ENCODE data around the gene ZNF584. TPM values are rescaled to one million over a fixed set of nuclear protein-coding genes. Genes with fewer than 3 reads are reported as not detected.
A peak's percentile ranks its signal among the peaks of the same experiment; 100 is the strongest.
"Not testable (repeated sequence)": the region's sequence is repeated elsewhere in the genome, so short reads cannot be mapped to it uniquely, and the experiment has no call there.

Gene ZNF584
- total RNA-seq, 1 donor from 2014 or later = 17.4 TPM

GRCh38 chr19:58406818-58407657 lies 1.4 kb upstream of the ZNF584 start:
- peak overlapping the region; percentile 92 for H3K27ac Mint-ChIP-seq
- intact Hi-C loops (cut with micrococcal nuclease) = loop anchor here (5.0 kb wide), 1 partner anchor 100 kb away; the partner anchor contains the start of gene ERVK3-1
- H3K4me1 Mint-ChIP-seq = peaks cover 35% of the 10 kb centered on the region
- peak; percentile 59 for DNase-seq
- H3K4me3 Mint-ChIP-seq = peak overlapping the region; percentile 88
- no peaks in the 10 kb centered on the region for H3K27me3 Mint-ChIP-seq
- no peaks in the 10 kb centered on the region for H3K9me3 Mint-ChIP-seq
- H3K36me3 Mint-ChIP-seq (ENCODE audit: low read depth) = peaks cover 6% of the 10 kb centered on the region

- DNase-seq = no peak
- intact Hi-C loops (cut with micrococcal nuclease) = loop anchor here (1.0 to 5.0 kb wide), 6 partner anchors 20 to 100 kb away; partner anchors contain the start of genes ERVK3-1, RPS5, ZNF132 and ZNF324B
These were observed 744 bp upstream of the ZNF584 start for GRCh38 chr19:58407658-58408151.

GRCh38 chr19:58409010-58409790 lies 751 bp downstream of the ZNF584 start:
- Mint-ChIP-seq H3K4me1 (peaks cover 29% of the 10 kb centered on the region), H3K27ac (peak overlapping the region; percentile 76), H3K27me3 (no peaks in the 10 kb centered on the region), H3K9me3 (no peaks in the 10 kb centered on the region), H3K36me3 (ENCODE audit: low read depth) (peaks cover 15% of the 10 kb centered on the region), H3K4me3 (peak overlapping the region; percentile 88)
- peak; percentile 75 for DNase-seq
- intact Hi-C loops (cut with micrococcal nuclease) = loop anchor here (2.0 to 5.0 kb wide), 3 partner anchors 42 to 102 kb away; partner anchors contain the start of genes ERVK3-1, ZNF324B and ZNF446

More at GRCh38 chr19:58407658-58408151, 744 bp upstream of the ZNF584 start:
- H3K4me1 Mint-ChIP-seq = peaks cover 35% of the 10 kb centered on the region
- H3K27ac Mint-ChIP-seq = peak overlapping the region; percentile 92
- H3K36me3 Mint-ChIP-seq (ENCODE audit: low read depth) = peaks cover 10% of the 10 kb centered on the region
- H3K9me3 Mint-ChIP-seq = no peaks in the 10 kb centered on the region
- no peaks in the 10 kb centered on the region for H3K27me3 Mint-ChIP-seq
- peak overlapping the region; percentile 88 for H3K4me3 Mint-ChIP-seq

- no peak for DNase-seq
- no peak overlapping the region for H3K4me3 Mint-ChIP-seq
- peaks cover 68% of the 10 kb centered on the region for H3K36me3 Mint-ChIP-seq (ENCODE audit: low read depth)
- intact Hi-C loops (cut with micrococcal nuclease) = no loop called here
- no peaks in the 10 kb centered on the region for H3K27me3 Mint-ChIP-seq
- peaks cover 19% of the 10 kb centered on the region for H3K9me3 Mint-ChIP-seq
- H3K27ac Mint-ChIP-seq = no peak overlapping the region
- no peaks in the 10 kb centered on the region for H3K4me1 Mint-ChIP-seq
These were observed 8.2 kb downstream of the ZNF584 start for GRCh38 chr19:58416604-58417003.

- Mint-ChIP-seq H3K36me3 (ENCODE audit: low read depth) (peaks cover 69% of the 10 kb centered on the region), H3K4me3 (no peak overlapping the region), H3K4me1 (no peaks in the 10 kb centered on the region), H3K9me3 (peaks cover 19% of the 10 kb centered on the region), H3K27ac (no peak overlapping the region), H3K27me3 (no peaks in the 10 kb centered on the region)
- intact Hi-C loops (cut with micrococcal nuclease) = no loop called here
- no peak for DNase-seq
These were observed 8.6 kb downstream of the ZNF584 start for GRCh38 chr19:58417071-58417470.

GRCh38 chr19:58428617-58429016 lies 20.2 kb downstream of the ZNF584 start:
- peaks cover 36% of the 10 kb centered on the region for H3K9me3 Mint-ChIP-seq
- intact Hi-C loops (cut with micrococcal nuclease) = no loop called here
- no peaks in the 10 kb centered on the region for H3K27me3 Mint-ChIP-seq

GRCh38 chr19:58429745-58430144 lies 21.3 kb downstream of the ZNF584 start:
- intact Hi-C loops (cut with micrococcal nuclease) = no loop called here
- Mint-ChIP-seq H3K36me3 (ENCODE audit: low read depth) (peaks cover 45% of the 10 kb centered on the region), H3K4me3 (no peak overlapping the region), H3K4me1 (no peaks in the 10 kb centered on the region), H3K27ac (no peak overlapping the region), H3K27me3 (no peaks in the 10 kb centered on the region), H3K9me3 (peaks cover 32% of the 10 kb centered on the region)
- no peak for DNase-seq

More at GRCh38 chr19:58428617-58429016, 20.2 kb downstream of the ZNF584 start:
- no peaks in the 10 kb centered on the region for H3K4me1 Mint-ChIP-seq
- peaks cover 36% of the 10 kb centered on the region for H3K36me3 Mint-ChIP-seq (ENCODE audit: low read depth)
- H3K4me3 Mint-ChIP-seq = no peak overlapping the region
- H3K27ac Mint-ChIP-seq = no peak overlapping the region
- no peak for DNase-seq

- intact Hi-C loops (cut with micrococcal nuclease) = no loop called here
- Mint-ChIP-seq H3K4me3 (no peak overlapping the region), H3K27ac (no peak overlapping the region), H3K36me3 (ENCODE audit: low read depth) (peaks cover 77% of the 10 kb centered on the region), H3K27me3 (no peaks in the 10 kb centered on the region), H3K4me1 (peaks cover 8% of the 10 kb centered on the region), H3K9me3 (peaks cover 40% of the 10 kb centered on the region)
- DNase-seq = no peak
These were observed 25.8 kb downstream of the ZNF584 start for GRCh38 chr19:58434217-58434616.

GRCh38 chr19:58439576-58440554 lies 31.4 kb downstream of the ZNF584 start, which contains the start of gene ZNF132:
ZNF132 (minus strand) TSS chr19:58440153; CDS start chr19:58439821, 332 bp downstream.
- Mint-ChIP-seq H3K4me3 (peak within 1 kb of the TSS; percentile 97), H3K27me3 (no peaks in the 10 kb centered on the region), H3K9me3 (peaks cover 40% of the 10 kb centered on the region), H3K27ac (peak within 1 kb of the TSS; percentile 97), H3K36me3 (ENCODE audit: low read depth) (peaks cover 48% of the 10 kb centered on the region), H3K4me1 (peaks cover 21% of the 10 kb centered on the region)
- intact Hi-C loops (cut with micrococcal nuclease) = loop anchor here (1.0 kb wide), 7 partner anchors 11 to 162 kb away; partner anchors contain the start of genes ERVK3-1, RPS5, ZNF324B and ZNF584
- peak; percentile 98 for DNase-seq

- intact Hi-C loops (cut with micrococcal nuclease) = loop anchor here (1.0 kb wide), 7 partner anchors 11 to 162 kb away; partner anchors contain the start of genes ERVK3-1, RPS5, ZNF324B and ZNF584
- Mint-ChIP-seq H3K4me3 (peak overlapping the region; percentile 97), H3K27ac (peak overlapping the region; percentile 97), H3K36me3 (ENCODE audit: low read depth) (peaks cover 41% of the 10 kb centered on the region), H3K27me3 (no peaks in the 10 kb centered on the region), H3K9me3 (peaks cover 36% of the 10 kb centered on the region), H3K4me1 (peaks cover 21% of the 10 kb centered on the region)
- DNase-seq = no peak
These were observed 32.1 kb downstream of the ZNF584 start for GRCh38 chr19:58440556-58440955.

GRCh38 chr19:58442986-58443385 lies 34.5 kb downstream of the ZNF584 start:
- Mint-ChIP-seq H3K36me3 (ENCODE audit: low read depth) (peaks cover 20% of the 10 kb centered on the region), H3K4me1 (peaks cover 20% of the 10 kb centered on the region), H3K9me3 (peaks cover 31% of the 10 kb centered on the region)
- H3K4me3 Mint-ChIP-seq; intact Hi-C loops (cut with micrococcal nuclease); H3K27ac Mint-ChIP-seq; DNase-seq; H3K27me3 Mint-ChIP-seq: not testable (repeated sequence)

GRCh38 chr19:58448860-58449259 lies 40.4 kb downstream of the ZNF584 start:
- H3K36me3 Mint-ChIP-seq (ENCODE audit: low read depth); DNase-seq; intact Hi-C loops (cut with micrococcal nuclease); H3K4me3 Mint-ChIP-seq; H3K27me3 Mint-ChIP-seq; H3K27ac Mint-ChIP-seq: not testable (repeated sequence)
- H3K4me1 Mint-ChIP-seq = peaks cover 21% of the 10 kb centered on the region
- H3K9me3 Mint-ChIP-seq = peaks cover 19% of the 10 kb centered on the region

All from activated CD4-positive, alpha-beta T cell treated with anti-CD3 and anti-CD28 coated beads, Interleukin-2, amount 10 ng/mL, durations not matched to agents 24 days and 14 days (primary cell).